ENCODE measurements around the gene OR6X1.
A peak's percentile ranks its signal among the peaks of the same experiment; 100 is the strongest.
"Not testable (repeated sequence)": the region's sequence is repeated elsewhere in the genome, so short reads cannot be mapped to it uniquely, and the experiment has no call there.

Gene OR6X1

DNA sequence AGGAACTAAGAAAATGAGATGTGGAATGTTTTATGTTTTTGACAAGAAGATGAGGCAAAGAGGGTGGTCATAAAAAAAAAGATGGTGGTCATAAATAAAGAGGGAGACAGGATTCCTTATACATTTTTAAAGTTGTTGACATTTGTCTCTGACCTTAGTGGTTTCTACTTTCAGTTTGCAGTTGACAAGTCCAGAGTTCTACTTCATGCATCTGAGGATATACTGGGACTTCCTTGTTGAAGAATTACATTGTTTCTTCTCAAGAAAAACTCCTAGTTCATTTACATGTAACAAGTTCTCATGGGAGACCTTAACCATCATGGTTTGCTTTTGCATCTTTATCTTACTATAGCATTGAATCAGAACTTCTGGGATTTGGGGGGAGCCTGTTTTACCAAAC, 1.2 kb downstream of the OR6X1 start:
- no peak for DNase-seq (ENCODE audit: low read depth)

DNA sequence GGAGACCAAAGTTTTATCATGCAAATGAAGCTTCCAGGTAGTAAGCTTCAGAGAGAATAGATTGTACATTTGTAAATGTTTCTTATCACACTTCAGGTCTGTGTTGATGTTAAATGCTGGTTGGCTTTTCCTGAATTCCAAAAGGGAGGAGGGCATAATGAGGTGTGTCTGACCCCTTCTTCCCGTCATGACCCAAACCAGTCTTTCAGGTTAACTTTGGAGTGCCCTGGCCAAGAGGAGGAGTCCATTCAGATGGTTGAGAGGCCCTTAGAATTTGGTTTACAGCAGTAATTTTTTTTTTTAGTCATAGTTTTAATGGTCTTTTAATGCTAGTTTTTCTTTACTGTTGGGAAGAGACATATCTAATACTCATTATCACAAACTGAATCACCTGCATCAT, 2.5 kb downstream of the OR6X1 start:
- no peak for DNase-seq (ENCODE audit: low read depth)

DNA sequence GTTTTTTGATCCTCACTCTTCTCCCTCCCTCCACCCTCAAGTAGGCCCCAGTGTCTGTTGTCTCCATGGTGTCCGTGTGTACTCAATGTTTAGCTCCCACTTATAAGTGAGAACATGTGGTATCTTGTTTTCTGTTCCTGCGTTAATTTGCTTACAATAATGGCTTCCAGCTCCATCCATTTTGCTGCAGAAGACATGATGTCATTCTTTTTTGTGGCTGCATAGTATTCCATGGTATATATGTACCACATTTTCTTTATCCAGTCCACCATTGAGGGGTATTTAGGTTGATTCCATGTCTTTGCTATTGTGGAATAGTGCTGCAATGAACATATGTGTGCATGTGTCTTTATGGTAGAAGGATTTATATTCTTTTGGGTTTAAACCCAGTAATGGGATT, 6.0 kb downstream of the OR6X1 start:
- DNase-seq (ENCODE audit: low read depth): not testable (repeated sequence)

DNA sequence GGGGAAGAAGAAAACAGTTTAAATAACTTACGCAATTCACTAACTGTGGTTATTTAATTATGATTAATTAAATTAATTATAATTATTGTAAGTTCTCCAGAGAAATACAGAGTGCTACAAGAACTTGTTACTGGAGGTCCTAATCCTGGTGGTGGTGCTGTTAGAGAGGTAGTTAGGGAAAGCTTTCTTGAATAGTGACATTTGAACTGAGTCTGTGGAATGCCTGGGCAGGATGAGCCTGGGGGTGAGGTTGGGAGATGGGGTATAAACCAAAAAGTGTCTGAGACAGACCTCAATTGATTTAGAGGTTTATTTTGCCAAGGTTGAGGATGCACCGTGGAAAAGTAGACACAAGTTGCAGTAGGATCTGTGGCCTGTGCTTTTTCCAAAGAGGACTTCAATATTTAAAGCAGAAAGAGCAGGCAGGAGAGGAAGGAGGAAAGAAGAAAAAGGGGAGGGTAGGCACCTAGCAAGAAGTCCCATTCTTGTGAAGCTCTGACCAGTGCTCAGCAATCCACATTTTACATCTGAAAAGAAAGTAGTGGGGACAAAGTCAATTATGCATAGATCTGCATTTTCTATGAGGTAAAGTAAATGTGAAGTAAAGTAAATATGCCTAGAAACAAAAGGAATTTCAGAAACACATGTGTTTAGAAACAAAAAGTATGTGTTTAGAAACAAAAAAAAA, 8.4 kb downstream of the OR6X1 start:
- no peak for DNase-seq (ENCODE audit: low read depth)

DNA sequence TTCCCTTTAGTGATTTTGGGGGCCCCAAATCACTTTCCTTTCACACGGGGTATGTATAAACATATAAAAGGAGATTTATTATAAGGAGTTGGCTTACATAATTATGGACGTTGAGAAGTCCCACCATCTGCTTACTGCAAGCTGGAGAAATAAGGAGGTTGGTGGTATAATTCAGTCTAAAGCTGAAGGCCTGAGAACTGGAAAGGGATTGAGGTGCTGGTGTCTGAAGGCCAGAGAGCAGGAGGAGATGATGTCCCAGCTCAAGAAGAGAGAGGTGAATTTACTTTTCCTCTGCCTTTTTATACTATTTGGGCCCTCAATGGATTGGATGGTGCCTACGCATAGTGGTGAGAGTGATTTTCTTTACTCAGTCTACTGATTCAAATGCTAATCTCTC, 11.6 kb downstream of the OR6X1 start:
- no peak for DNase-seq (ENCODE audit: low read depth)

DNA sequence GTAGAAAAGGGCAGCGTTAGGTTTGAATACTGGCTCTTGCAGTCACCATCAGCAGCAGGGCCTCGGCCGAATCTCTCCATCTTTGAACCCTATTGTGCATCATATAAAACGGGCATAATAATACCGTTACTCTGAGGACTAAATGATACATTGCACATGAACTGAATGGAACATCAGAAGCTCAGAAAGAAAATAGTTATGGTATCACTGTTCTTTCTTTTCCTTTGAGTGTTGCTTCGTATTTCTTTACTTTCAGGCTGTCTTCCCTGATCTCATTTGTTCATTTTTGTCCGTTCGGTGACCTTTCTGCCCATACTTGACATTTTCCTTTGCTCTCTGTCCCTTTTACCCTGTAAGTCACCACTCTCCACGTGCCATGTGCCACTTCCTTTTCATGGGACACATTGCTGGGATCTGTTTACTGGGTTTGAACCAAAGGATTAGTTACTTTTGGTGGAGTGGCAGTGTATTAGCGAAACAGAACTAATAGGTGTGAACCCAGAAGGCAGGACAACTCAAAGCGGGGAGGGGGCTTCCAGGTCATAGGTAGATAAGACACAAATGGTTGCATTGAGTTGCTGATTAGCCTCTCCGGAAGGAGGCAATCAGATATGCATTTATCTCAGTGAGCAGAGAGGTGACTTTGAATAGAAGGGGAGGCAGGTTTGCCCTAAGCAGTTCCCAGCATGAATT, 12.1 kb downstream of the OR6X1 start:
- no peak for DNase-seq (ENCODE audit: low read depth)

DNA sequence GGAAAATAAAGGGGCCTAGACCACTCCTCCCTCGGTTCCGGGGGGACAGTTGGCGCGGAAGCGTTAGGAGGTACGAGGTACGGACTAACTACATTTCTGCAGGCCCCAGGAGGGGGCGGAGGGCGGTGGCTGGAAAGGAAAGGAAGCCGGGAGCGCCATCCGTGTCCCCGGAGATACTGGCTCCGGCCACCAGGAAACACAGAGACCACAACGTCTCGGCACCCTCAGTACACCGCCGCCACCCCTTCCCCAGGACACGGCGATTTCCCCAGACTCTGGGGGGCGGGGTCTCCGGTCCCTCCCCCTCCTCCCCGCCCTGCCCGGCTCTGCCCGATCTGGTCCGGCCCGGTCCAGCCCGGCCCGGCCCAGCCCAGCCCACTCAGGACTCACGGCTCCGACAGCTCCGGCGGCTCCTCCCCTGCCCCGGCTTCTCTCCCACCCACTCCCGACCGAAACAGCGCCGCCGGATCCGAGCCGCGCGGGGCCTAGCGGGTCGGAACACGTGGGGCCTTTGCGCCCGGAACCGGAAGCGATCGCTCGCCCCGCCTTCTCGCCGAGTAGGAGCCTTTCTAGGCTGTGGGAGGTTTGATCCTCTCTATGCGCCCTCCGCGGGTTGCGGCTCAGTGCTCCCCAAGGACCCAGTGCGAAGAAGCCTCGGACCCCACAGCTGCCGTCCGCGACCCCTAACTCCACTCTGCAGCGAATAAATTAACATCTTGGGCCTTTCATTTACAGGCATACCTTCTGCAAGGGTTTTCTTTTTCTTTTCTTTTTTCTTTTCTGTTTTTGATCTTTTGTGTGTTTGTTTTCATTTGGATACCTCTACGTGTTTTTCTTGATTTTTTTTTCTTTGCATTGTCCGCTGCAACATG, 12.9 kb downstream of the OR6X1 start, which contains the start of gene ZNF202:
Gene ZNF202, minus strand, starts transcription at position 502 of the 872 bp plus-strand sequence. CDS start 10,772 bp downstream, outside the sequence.
- peak; percentile 85 for DNase-seq (ENCODE audit: low read depth)

DNA sequence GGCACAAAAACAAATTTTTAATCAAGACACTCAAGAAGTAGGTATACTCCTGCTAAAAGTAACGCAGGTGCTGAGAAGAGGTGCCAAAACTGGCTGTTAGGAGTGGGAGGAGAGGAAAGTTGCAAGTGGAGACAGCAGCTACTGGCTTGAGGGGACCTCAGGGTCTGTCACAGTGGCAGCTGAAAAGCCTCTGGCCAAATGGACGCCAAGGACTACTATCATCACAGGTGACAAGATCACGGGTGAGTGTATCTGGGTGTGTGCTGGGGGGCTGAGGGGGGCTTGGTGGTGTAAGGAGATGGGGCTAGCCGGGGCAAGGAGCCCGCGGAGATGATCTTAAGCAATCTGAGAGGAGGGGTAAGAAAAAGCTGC, 13.5 kb downstream of the OR6X1 start:
- no peak for DNase-seq (ENCODE audit: low read depth)

DNA sequence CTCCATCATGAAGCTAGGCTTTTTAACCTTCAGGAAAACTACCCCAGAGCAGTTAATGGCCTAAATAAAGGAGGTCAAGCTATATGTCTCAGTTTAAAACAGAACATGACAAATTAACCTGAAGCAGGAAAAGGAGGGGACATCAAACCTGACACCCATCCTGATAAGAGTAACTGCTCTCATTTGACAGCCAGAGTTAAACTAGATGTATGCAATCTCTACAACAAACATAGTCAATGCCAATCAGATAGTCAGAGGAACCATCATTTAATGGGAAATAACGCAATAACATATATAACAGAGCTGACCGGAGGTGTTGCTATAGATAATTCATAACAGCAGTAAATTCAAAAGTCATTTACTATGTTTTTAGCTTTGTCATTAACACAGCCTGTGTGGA, 15.9 kb downstream of the OR6X1 start:
- no peak for DNase-seq (ENCODE audit: low read depth)

DNA sequence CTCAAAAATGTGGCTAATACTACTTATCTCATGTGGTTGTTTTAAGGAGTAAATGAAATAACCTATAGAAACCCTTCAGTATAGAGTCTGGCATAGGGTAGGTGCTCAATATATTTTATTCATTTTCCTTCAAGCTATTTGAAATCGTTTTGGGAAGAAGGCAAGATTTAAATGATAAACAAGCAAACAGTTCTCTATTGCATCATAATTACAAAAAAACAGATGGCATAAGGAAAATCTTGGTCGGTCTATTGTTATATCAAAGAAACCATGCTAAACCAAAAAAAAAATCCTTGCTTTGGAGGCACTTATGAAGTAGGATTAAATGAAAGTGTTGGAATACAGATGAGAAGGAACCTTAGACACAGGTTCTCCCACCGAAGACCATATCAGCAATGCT, 17.5 kb downstream of the OR6X1 start:
- no peak for DNase-seq (ENCODE audit: low read depth)

DNA sequence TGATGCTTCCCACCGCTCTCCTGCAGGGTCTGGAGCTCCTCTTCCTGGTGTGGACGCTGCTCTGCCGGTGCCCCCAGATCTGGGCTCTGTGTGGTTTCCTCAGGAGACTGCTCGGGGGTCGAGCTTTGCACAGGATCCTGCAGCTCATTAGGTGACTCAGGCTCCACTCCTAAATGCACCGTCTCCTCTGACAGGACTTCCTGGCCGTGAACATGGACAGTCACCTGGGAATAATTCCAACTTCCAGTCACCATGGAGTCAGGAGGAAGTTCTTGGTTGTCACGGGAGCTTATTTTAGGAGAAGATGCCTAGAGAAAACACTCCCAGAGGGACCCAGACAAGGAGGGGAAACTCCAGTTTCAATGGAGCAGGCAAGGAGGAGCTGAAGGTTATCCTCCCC, 24.7 kb downstream of the OR6X1 start:
- no peak for DNase-seq (ENCODE audit: low read depth)

DNA sequence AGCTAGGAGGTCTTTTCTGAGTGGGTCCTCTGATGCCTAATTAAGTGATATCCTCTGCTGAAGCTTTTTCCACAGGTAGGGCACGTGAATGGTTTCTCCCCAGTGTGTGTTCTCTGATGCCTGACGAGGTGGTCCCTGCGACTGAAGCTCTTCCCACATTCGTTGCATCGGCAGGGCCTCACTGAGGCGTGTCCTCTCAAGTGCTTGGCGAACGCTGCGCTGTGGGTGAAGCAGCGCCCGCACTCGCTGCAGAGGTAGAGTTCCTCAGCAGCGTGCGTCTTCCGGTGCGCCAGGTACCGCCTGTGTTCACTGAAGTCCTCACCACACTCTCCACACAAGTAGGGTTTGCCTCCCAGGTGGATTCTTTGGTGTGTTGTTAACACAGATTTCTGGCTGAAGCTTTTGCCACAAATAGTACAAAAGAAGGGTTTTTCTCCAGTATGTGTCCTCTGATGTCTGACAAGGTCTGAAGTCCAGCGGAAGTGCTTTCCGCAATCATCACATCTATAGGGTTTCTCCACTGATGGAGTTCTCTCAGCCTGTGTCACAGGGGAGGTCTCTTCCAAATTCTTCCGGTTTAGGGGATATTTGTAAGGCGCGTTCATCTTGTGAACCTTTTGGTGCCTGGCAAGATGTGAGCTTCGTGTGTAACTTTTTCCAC, 28.2 kb downstream of the OR6X1 start:
- DNase-seq (ENCODE audit: low read depth): no peak

DNA sequence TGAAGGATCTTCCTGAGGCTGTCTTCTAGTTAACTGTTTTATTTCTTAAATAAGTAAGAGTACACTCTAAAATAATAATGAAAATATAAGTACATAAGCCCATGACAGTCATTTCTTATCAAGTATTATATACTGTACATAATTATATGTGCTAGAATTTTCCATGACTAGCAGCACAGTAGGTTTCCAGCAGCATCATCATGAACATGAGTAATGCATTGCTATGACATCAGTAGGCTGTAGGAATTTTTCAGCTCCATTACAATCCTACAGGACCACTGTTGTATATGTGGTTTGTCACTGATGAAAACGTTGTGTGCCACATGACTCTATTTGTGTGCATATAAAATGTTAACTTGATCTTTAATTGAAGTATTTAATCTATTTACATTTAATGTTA, 34.9 kb downstream of the OR6X1 start:
- DNase-seq (ENCODE audit: low read depth): no peak

DNA sequence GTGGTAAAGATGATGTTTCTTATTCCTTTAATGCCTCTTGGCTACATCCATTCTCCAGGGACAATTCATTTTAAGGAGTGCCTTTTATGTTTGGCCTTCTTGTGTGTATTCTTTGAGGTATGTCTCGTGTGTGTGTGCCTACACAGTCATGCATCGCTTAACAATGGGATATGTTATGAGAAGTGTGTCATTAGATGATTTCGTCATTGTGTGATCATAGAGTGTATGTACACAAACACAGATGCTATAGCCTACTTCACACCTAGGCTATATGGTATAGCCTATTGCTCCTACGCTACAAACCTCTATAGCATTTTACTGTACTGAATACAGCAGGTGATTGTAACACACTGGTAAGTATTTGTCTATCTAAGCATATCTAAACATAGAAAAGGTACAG, 35.8 kb downstream of the OR6X1 start:
- no peak for DNase-seq (ENCODE audit: low read depth)

DNA sequence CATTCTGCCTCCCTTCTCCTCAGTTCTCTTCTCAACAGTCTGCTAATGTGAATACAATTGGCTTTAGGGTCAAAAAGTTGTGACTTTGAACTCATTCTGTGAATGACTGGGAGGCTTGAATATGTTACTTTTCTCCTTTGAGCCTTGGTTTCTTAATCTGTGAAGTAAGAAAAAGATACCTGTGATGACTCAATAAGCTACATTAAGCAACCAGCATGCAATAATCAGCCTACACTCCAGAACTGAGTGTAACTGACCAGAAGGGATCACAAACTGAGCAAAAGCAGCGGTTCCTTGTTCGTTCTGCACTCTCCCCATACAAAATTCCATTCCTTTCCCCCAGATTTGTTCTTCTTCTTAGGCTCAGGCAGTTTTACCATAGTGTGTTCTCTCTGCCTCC, 36.3 kb downstream of the OR6X1 start:
- no peak for DNase-seq (ENCODE audit: low read depth)

DNA sequence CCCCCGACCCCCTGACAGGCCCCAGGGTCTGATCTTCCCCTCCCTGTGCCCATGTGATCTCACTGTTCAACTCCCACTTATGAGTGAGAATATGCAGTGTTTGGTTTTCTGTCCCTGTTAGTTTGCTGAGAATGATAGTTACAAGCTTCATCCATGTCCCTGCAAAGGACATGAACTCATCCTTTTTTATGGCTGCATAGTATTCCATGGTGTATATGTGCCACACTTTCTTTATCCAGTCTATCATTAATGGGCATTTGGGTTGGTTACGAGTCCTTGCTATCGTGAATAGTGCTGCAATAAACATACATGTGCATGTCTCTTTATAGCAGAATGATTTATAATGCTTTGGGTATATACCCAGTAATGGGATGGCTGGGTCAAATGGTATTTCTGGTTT, 41.7 kb downstream of the OR6X1 start:
- not testable (repeated sequence) for DNase-seq (ENCODE audit: low read depth)

DNA sequence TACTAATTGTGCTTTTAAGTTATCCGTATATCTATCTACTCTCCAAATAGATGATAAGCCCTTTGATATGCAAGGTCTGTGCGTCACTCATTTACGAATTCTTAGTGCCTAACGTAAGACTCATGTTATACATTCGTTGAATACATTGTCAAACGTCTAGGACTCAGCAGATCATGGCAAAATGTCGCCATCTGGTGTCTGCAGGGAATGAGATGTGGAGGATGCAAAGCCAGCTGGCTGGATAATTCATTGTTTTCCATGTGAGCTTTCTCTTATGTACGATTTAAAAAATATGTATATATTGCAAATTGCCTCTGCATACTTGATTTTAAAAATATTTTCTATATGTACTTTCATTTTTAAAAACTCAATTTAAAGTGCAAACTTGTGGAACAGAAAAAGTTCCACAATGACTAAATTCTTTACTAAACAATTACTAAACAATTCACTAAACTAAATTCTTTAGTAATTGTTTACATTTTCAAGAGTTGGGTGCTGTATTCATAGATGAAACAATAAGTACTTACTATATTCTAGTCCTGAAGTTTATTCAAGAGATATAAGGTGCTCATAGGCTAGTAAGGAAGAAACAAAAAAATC, 46.6 kb downstream of the OR6X1 start:
- peak; percentile 52 for DNase-seq (ENCODE audit: low read depth)

DNA sequence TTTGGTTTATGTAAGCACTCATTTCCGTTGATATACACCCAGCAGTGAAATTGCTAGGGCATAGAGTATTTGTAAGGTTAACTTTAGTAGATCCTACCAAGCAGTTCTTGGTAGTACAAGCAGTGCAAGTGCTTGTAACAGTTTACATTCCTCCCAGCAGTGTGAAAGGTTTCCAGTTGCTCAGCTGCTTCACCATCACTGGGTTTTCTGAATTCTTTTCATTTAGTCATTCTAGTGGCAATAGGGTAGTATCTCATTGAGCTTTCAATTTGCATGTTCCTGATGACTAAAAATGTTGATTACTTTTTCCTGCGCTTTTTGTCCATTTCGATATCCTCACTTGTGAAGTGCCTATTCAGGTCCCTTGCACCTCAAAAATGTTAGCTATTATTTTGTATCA, 47.1 kb downstream of the OR6X1 start:
- DNase-seq (ENCODE audit: low read depth): no peak

DNA sequence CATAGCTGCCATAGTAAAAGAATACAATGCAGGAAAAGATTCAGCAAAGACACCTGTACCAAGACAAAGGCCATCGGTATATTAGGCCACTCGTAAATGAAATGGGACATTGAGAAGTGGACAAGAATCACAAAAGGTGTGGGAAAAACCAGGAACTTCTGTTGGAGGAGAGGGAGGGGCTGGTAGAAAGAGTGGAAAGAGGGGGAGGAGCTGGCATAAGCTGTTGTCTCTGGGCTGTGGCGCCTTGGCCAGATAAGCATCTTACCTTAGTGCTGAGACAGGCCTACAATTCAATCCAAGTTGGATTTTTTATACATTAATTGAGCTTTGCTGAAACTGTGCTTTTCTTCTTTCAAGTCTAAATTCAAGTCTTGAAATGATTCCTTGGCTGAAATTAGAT, 50.0 kb downstream of the OR6X1 start:
- DNase-seq (ENCODE audit: low read depth): no peak

All from T follicular helper cell (primary cell).